Neutrophil (primary cell): Measurements from ENCODE around the gene CIB4.

Experiments
- H3K27ac ChIP-seq: fragments of 200-600 bp; sonication (generic); 2 replicates; pipeline ENCODE4 v1.5.1; 2016; ENCODE audit warnings: mild to moderate bottlenecking, moderate library complexity
- H3K27me3 ChIP-seq: fragments of 200-600 bp; sonication (generic); 2 replicates; pipeline ENCODE4 v1.6.0; 2016; ENCODE audit warnings: mild to moderate bottlenecking
- H3K36me3 ChIP-seq: fragments of 200-600 bp; sonication (generic); 2 replicates; pipeline ENCODE4 v1.5.1; 2017
- H3K4me1 ChIP-seq, 2 experiments: fragments of 200-600 bp in 1 of 2; sonication (generic) in 1 of 2; 1 replicate in 1 of 2; 2 replicates in 1 of 2; pipeline versions ENCODE4 v1.5.1 to v1.6.1; 2013 to 2016; ENCODE audit warnings: low read depth in 1 of 2, low read length in 1 of 2, mild to moderate bottlenecking in 1 of 2, moderate library complexity in 1 of 2; ENCODE audit not compliant: control insufficient read depth in 1 of 2, insufficient read depth in 1 of 2
- H3K4me3 ChIP-seq, 2 experiments: fragments of 200-600 bp in 1 of 2; sonication (generic) in 1 of 2; 1 replicate in 1 of 2; 2 replicates in 1 of 2; pipeline ENCODE4 v1.5.1; 2013 to 2016; ENCODE audit warnings: low read depth in 1 of 2, low read length in 1 of 2, mild to moderate bottlenecking in 1 of 2, moderate library complexity in 1 of 2
- H3K9me3 ChIP-seq: fragments of 200-600 bp; sonication (generic); 2 replicates; pipeline ENCODE4 v1.5.1; 2016
- TF ChIP-seq, protein P1 (sequence below): fragments of 200-600 bp; sonication (generic); IDR thresholded peaks from 2 replicates; pipeline ENCODE4 v1.5.1; 2016; ENCODE audit warnings: antibody characterized with exemption

The CIB4 gene

DNA sequence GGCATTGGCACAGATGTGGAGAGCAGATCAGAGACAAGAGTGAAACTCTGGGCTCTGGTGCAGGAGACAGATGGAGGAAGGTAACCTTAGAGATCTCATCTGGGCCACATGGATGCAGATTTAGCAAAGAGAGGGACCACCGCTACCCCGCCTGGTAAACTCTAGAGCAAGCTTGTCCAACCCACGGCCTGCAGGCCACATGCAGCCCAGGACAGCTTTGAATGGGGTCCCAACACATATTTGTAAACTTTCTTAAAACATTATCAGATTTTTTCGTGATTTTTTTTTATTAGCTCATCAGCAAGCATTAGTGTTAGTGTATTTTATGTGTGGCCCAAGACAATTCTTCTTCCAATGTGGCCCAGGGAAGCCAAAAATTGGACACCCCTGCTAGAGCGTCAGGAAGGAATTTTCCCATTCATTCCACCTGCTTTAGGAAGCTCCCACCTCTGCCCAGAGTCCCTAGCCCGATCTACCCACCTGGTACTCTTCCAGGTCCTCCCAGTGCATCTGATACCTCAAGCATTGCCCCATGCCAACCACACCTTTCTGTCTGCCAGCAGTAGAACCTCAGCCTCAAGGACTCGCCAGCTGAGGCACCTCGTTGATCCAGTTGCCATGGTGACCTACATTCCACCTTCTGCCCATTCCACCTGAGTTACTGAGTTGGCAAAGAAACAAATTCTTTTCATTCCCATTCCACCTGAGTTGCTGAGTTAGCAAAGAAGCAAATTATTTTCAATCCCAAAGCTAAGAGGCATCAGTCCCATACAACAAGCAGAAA is at the start of gene CIB4:
TSS of gene CIB4 (minus strand) at position 586 of the 784 bp plus-strand sequence. CDS start at position 534, 52 bp downstream.
- Histone ChIP-seq H3K4me3 (no peak within 1 kb of the TSS), H3K9me3 (no peaks in the 10 kb centered on the region), H3K36me3 (no peaks in the 10 kb centered on the region), H3K27ac (no peak within 1 kb of the TSS), H3K27me3 (peaks cover 63% of the 10 kb centered on the region), H3K4me1 (no peaks in the 10 kb centered on the region)
- TF ChIP-seq, protein P1, sequence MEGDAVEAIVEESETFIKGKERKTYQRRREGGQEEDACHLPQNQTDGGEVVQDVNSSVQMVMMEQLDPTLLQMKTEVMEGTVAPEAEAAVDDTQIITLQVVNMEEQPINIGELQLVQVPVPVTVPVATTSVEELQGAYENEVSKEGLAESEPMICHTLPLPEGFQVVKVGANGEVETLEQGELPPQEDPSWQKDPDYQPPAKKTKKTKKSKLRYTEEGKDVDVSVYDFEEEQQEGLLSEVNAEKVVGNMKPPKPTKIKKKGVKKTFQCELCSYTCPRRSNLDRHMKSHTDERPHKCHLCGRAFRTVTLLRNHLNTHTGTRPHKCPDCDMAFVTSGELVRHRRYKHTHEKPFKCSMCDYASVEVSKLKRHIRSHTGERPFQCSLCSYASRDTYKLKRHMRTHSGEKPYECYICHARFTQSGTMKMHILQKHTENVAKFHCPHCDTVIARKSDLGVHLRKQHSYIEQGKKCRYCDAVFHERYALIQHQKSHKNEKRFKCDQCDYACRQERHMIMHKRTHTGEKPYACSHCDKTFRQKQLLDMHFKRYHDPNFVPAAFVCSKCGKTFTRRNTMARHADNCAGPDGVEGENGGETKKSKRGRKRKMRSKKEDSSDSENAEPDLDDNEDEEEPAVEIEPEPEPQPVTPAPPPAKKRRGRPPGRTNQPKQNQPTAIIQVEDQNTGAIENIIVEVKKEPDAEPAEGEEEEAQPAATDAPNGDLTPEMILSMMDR: no peak

DNA sequence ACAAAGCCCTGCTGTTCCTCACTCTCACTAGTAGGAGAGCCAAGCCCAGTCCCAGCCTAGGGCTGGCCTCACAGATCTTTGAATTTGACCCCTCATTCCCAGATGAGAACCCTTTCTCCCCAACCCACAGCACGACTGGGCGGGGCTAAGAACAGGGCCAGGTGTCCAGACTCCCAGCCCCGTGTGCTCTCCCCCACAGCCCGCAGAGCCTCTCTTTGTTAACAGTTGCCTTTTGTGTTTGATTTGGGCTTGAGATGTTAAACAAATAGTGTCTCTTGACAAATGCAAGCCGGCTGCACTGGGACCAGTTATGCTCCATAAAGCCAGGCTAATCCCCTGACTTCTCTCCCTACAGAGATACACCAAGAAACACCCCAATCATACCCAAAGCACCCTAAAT is 46.6 kb upstream of the CIB4 start:
- Histone ChIP-seq H3K27ac (no peak overlapping the region), H3K4me1 (no peaks in the 10 kb centered on the region), H3K36me3 (no peaks in the 10 kb centered on the region), H3K27me3 (peaks cover 95% of the 10 kb centered on the region), H3K9me3 (no peaks in the 10 kb centered on the region), H3K4me3 (no peak overlapping the region)
- TF ChIP-seq, protein P1: no peak

DNA sequence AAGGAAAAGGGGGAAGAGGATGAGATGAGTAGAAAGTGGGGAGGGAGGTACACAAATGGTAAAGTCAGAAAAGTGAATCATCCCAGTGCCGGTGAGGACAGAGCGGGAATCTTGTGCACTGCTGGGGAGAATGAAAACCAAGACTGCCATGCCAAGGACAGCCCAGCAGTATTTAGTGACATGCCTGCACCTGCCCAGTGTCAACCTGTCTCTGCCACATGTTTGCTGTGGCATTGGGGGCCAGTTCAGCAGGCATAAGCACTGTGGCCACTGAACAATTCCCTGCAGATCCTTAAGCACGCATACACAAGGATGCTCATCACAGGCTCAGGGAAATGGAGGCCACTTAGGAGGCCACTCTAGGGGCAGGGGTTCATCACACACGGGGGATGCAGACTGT is 46.2 kb upstream of the CIB4 start:
- H3K9me3 ChIP-seq: no peaks in the 10 kb centered on the region
- H3K27ac ChIP-seq: no peak overlapping the region
- H3K4me1 ChIP-seq: no peaks in the 10 kb centered on the region
- H3K27me3 ChIP-seq: peaks cover 96% of the 10 kb centered on the region
- H3K36me3 ChIP-seq: no peaks in the 10 kb centered on the region
- TF ChIP-seq, protein P1: no peak
- H3K4me3 ChIP-seq: no peak overlapping the region

DNA sequence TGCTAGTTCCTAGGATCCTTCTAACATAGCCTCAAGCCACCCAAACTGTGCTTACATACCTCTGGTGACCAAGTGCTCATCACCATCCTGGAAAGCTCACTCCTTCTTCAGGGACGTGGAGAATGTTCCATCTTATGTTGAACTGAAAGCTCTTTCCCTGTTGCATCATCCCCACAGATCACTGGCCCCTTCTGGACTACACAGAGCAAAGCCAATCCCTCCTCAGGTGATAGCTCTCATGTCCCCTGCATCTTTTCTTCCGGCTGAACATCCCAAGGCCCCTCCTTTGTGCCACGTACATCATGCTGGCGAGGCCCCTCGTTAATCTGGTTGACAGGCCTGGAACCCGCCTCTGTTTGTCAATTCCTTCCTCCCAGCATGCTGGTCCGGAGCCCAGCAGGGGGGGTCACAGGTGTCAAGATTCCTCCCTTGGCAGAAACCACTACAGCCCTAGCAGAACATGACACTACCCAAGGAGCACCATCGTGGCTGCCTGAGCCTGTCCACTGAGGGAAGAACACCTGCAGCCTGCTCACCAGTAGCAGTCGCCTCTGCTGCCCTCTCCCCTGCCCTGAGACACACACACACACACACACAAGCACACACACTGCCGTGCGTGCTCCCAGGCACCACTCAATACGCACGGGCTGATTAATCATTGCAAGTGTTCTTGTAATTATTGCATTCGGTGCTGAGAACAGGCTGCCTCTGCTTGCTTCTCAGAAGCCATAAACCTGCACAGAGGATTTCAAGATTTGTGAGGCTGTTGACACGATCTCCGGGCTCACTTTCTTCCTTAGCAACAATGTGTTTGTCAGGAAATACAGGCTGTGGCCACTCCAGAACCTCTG is 45.0 kb upstream of the CIB4 start:
- H3K36me3 ChIP-seq: no peaks in the 10 kb centered on the region
- TF ChIP-seq, protein P1: no peak
- H3K4me3 ChIP-seq: no peak overlapping the region
- H3K27ac ChIP-seq: no peak overlapping the region
- no peaks in the 10 kb centered on the region for H3K4me1 ChIP-seq
- peaks cover 95% of the 10 kb centered on the region for H3K27me3 ChIP-seq
- no peaks in the 10 kb centered on the region for H3K9me3 ChIP-seq

DNA sequence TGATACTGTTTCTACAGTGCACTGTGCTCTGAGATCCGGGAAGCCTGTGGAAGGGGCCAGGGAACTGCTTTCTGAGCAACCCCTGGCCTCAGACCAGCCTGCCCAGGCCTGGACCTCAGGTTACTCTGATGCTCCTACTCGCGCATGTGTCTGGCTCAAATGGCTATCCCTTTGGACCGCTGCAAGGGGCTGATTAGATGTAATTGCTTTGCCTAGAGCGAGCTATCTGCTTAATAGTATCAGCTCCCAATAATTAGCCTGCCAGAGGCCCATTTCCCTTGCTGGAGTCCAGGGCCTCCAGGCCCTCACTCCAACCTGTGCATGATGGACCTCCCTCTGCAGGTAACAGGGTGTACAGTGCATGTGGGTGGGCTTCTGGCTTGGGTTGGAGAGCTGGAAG is 44.2 kb upstream of the CIB4 start:
- TF ChIP-seq, protein P1: no peak
- Histone ChIP-seq H3K9me3 (no peaks in the 10 kb centered on the region), H3K27ac (no peak overlapping the region), H3K4me1 (no peaks in the 10 kb centered on the region), H3K4me3 (no peak overlapping the region), H3K36me3 (no peaks in the 10 kb centered on the region), H3K27me3 (peaks cover 86% of the 10 kb centered on the region)
